GM18868 (cell line): ENCODE results near the gene PLXNB3.

Experiments
- ATAC-seq: cut with Tn5 transposase; IDR thresholded peaks from one replicate; pipeline ENCODE4 v1.9.1; 2021; ENCODE audit warnings: mild to moderate bottlenecking, moderate library complexity; ENCODE audit not compliant: unreplicated experiment

The PLXNB3 gene

DNA sequence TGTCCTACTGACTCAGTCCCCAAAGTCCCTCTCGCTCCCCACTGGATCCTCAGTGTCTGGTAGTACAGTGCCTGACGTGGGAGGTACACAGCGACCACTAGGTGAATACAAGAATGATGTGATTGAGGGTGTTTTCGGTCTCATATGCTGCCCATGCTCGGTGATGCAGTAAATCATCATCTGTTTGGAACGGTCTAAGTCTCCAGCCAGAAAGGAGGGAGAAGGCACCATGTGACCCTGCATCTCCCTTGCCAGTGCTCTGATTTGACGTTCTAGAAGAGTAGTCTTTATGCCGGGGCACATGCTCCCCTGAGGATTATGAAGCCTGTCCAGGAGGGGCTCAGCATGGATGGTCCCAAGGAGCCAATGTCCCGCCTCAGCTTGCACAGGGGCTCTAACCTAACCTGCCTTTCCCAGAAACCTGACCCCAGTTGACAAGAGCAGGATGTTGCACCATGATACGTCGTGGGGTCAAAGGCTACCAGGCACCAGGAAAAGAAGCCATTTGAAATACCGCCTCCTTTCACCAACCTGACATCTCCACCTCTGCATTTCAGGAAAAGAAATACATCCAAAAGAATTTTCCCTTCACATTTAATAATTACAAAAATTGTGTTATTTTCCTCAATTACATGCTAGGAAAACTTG is 13.8 kb upstream of the PLXNB3 start:
- ATAC-seq = no peak

DNA sequence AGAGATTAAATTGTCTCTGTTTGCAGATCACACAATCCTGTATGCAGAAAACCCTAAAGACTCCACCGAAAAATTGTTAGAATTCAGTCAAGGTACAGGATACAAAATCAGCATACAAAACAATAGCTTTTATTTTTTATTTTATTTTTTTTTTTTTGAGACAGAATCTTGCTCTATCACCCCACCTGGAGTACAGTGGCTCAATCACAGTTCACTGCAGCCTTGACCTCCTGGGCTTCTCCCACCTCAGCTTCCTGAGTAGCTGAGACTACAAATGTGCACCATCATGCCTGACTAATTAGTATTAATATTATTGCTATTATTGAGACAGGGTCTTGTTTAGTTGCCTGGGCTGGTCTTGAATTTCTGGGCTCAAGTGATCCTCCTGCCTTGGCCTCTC is 8.9 kb upstream of the PLXNB3 start:
- ATAC-seq = no peak

DNA sequence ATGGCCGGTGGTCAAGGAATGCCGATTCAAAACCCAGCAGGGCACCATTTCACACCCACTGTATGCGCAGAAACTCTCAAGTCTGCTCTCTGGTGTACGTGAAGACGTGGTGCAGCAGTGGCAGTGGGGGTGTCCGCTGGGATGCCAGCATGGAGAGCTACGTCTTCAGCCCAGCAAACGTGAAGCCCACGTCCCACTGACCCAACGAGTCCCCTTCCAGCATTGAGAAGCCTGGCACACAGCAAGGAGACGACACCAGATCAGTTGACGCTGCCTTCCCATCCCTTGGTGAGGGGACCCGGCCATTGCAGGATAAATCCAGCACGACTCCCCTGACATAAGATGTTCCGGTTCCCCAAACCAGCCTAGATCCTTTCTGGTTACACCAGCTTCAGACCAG is 2.2 kb upstream of the PLXNB3 start:
- no peak for ATAC-seq

DNA sequence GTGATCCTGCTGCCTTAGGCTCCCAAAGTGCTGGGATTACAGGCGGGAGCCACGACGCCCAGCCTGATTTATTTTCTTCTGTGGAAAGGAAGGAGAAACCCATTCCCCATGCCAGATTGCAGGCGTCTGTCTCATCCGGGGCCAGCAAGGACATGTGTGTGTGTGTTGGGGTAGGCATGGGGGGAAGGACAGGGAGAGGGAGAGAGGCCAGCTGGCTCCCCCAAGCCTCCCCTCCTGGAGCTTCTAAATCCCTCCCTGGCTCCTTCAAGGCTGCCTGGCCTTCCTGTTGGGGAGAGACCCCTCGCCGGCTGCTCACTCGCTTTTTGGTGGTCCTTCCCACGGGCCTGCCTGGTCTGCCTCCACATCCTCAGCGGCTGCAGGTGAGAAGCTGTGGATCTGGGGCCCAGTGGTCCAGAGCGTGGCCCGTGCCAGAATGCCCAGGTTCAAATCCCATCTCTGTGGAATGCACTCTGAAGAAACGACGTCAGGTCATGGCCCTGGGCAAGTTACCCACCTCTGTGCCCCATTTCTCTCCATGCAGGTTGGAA is 1.3 kb upstream of the PLXNB3 start:
- ATAC-seq = no peak

DNA sequence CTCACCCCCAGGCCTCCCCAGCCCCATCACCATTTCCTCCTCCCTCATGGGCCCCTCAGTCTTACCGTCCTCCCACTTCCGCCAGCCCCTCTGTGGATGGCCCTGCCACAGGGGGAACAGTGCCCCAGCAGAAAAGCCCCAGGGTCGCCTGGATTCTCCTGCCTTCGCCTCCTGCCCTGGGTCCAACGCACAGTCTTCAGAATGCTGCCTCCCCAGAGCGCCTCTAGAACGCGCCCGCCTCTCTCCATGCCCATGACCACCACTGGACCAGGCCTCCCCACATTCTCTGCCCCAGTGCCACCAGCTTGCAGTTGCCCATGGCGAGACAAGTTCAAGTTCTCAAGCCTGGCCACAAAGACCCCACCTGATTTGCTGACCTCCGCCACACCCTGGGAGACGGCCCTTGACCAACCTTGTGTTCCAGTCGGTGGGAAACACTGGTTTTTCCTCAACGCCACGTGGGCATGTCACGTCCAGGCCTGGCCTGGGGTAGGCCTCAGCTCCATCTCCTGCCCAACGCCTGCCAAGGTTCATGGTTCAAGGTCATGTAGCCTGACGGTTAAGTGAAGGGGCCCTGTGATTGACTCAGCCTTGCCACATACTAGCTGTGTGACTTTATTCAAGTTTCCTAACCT is 634 bp upstream of the PLXNB3 start:
- ATAC-seq = no peak

DNA sequence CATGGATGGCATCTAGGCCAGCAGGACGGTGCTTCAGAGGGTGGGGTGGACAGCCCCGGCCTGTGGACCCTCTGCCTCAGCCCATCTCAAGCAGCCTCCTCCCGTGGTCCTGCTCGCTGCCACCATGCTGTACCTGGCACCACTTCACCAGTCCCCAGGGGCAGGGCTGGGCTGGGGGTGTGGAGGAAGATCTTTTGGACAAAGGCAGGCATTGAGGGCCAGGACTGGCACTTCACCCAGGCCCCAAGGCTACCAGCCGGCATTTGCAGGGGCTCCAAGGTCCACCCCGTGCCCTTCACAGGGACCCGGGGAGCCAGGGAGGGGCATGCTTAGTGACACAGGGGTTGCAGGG is 713 bp downstream of the PLXNB3 start:
- ATAC-seq = no peak

GRCh38 chrX:153765138-153766079 is 1.4 kb downstream of the PLXNB3 start:
- no peak for ATAC-seq

DNA sequence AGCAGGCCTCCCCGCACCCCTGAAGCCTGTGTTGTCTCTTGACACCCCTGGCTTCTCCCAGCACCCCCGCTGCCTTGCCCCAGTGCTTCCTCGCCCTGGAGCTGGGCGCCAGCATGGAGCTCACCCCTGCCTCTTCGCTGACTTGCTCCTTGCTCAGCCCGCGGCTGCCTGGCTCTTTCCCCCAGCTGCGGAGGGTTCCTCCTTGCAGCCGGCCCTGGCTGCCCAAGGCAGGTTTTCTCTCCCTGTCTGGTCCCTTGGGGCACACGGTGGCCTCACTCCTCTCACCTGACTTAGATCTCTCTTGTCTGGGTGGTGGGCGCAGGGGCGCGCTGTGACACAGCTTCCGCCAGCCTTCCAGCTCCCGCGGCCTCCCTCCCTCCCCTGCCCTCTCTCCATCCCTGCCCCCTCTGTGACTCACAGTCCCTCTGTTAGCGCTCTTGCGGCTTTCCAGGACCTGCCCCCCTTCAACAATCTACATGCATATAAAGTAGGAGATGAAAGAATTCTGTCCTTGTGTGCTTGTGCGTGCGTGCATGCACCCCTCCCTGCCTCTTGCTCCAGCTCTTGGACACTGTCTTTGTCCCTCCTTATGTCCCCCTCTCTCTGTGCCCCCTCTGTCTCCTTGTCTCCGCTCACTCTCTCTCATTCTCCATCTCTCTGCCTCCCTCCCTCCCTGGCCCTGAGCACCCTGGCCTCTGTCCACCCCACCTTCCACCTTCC is 2.2 kb downstream of the PLXNB3 start:
- no peak for ATAC-seq

GRCh38 chrX:153766871-153767673 is 3.0 kb downstream of the PLXNB3 start:
- ATAC-seq = no peak

DNA sequence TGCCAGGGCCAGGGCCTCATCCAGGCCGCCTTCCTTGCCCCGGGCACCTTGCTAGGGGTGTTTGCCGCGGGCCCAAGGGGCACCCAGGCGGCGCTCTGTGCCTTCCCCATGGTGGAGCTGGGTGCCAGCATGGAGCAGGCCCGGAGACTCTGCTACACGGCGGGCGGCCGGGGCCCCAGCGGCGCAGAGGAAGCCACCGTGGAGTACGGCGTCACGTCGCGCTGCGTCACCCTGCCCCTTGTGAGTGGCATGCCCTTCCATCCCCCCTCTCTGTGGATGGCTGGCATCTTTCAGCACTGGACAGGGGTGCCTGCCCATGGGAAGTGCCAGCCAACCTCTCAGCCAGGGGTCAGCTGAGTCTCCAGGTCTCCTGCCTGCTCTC is 3.6 kb downstream of the PLXNB3 start:
- ATAC-seq = no peak

- no peak for ATAC-seq
Observed at GRCh38 chrX:153768311-153769157, 4.5 kb downstream of the PLXNB3 start.

DNA sequence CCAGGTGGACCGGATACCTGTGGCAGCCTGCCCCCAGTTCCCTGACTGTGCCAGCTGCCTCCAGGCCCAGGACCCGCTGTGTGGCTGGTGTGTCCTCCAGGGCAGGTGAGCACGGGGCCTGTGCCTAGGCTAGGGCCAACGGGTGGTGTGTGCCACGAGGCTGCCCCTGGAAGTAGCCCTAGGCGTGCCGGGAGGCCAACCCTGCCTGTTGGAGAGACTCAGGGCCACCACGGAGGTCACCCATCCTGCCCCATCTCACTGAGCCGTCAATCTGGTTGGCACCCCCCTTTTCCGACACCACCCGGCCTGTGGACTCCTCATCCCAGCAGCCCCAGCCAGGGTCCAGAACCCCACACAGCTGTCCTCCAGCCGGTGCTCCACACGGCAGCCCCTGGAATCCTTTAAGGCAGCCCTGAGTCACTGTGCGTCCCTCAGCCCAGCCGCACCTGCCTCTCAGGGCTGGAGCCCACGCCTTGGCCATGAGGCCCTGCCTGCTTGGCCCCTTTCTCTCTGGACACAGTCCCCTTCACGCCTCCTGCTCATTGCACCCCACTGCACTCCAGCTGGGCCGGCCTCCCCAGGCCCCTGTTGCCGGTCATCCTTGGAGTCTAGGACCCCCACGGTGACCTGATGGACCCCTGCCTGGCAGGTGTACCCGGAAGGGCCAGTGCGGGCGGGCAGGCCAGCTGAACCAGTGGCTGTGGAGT is 5.3 kb downstream of the PLXNB3 start:
- ATAC-seq = no peak

- ATAC-seq = no peak
Observed at GRCh38 chrX:153769865-153770600, 6.0 kb downstream of the PLXNB3 start.

DNA sequence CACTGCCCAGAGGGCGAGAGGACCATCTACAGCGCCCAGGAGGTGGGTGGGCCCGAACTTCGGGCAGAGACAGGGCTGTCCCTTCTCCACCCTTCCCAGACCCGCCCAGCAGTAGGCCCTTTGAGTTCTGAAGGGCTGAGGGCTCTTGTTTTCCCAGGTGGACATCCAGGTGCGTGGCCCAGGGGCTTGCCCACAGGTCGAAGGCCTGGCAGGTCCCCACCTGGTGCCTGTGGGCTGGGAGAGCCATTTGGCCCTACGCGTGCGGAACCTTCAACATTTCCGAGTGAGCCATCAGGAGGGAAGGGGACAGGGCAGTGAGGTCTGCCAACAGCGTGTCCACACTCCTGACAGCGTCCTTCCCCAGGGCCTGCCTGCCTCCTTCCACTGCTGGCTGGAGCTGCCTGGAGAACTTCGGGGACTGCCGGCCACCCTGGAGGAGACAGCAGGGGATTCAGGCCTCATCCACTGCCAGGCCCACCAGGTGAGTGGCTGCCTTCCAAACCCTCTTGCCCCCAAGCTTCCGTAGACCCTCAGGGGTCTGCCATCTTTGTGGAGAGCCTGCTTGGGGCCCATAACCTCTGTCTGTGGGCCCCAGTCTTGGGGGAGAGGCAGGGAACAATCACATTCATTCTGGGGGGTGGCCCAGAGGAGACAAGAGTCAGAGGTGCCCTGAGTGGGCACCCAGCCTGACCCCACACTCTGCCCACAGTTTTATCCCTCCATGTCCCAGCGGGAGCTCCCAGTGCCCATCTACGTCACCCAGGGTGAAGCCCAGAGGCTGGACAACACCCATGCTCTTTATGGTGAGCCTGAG is 6.8 kb downstream of the PLXNB3 start:
- ATAC-seq = no peak

DNA sequence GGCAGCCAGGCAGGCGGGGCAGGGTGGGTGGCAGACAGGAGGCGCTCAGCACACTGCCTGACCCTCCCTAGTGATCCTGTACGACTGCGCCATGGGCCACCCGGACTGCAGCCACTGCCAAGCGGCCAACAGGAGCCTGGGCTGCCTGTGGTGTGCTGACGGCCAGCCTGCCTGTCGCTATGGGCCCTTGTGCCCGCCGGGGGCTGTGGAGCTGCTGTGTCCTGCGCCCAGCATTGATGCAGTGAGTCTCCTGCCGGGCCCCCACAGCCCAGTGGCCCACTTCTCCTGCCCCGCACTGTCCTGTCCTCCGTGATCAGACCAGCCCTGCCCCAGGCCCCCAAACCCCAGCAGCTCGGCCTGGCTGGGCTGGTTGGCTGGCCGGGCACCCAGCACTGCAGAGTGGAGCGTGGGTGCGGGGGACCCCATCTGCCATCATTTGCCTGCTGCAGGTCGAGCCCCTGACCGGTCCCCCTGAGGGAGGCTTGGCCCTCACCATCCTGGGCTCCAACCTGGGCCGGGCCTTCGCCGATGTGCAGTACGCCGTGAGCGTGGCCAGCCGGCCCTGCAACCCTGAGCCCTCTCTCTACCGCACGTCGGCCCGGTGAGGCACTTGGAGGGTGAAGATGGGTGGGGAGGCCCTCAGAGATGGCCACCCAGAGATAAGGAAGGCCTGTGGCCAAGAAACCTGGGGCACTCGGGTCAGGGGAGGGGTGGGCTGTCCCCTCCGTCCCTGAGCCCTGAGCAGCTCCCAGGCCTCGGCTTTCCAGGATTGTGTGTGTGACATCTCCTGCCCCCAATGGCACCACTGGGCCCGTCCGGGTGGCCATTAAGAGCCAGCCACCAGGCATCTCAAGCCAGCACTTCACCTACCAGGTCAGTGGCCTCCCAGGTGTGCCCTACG is 7.6 kb downstream of the PLXNB3 start:
- no peak for ATAC-seq
